Measurements from ENCODE around the gene R3HDM2. TPM values are rescaled to one million over a fixed set of nuclear protein-coding genes. Genes with fewer than 3 reads are reported as not detected.

The R3HDM2 gene
- total and polyA plus RNA-seq, 4 donors, result 18.1 to 60.7 (median 30.6) TPM

DNA sequence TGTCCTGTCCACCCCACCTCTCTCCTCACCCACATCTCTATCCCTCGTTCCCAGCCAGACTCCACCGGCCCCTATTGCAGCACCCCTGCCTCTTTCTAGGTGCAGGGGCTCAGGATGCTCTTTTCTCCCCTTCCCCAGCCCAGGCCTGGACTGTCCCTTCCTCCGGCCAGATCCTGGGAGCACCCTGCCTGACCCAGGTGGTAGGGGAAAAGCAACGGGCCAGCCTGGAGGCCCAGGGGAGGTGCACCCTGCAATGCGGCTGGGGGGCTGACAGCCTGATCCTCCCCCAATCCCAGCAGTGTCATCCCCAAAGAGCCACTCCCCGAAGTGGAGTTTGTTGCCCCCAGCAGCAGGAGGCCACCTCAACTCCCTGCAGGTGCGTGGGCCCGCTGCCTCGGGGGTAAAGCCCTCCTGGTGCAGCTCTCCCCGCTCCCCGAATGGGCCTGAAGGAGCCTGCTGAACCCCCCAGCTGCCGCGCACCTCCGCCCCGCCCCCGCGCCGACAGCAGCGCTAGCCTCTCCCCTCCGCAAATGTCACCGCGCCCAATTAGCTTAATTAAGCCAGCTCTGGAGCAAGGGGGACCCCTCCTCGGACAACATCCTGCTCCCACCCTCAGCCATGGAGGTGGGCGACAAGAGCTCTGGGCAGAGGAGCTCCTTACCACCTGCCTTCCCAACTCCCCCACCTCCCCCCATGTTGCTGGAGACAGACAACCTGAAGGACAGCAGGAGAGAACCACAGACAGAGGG is 209.5 kb downstream of the R3HDM2 start:
- no peak overlapping the region for H3K9ac ChIP-seq (ENCODE audit: insufficient read depth in 1 of 2, low read length in 2 of 2)
- H3K9me3 ChIP-seq (ENCODE audit: control insufficient read depth in 4 of 4, insufficient read depth in 3 of 4, low read length in 3 of 4), result peaks cover 0 to 4% (median 0%) of the 10 kb centered on the region in 4 donors
- peaks cover 9 to 85% (median 63%) of the 10 kb centered on the region in 3 donors for H3K27me3 ChIP-seq (ENCODE audit: control insufficient read depth in 3 of 3, insufficient read depth in 3 of 3, low read length in 2 of 3)
- no peak overlapping the region for H3K27ac ChIP-seq (ENCODE audit: low read depth in 1 of 2, low read length in 1 of 2)
- no peak overlapping the region for H3K4me3 ChIP-seq
- WGBS, 2 donors, result 14 to 15% methylated on average over 24 of the region's 24 CpGs
- ATAC-seq (ENCODE audit: insufficient read depth, low FRiP score) (no peak), DNase-seq (no peak)
- H3K36me3 ChIP-seq (ENCODE audit: control insufficient read depth in 4 of 4, insufficient read depth in 4 of 4, low read length in 4 of 4), result no peaks in the 10 kb centered on the region
- TF ChIP-seq, protein P1, sequence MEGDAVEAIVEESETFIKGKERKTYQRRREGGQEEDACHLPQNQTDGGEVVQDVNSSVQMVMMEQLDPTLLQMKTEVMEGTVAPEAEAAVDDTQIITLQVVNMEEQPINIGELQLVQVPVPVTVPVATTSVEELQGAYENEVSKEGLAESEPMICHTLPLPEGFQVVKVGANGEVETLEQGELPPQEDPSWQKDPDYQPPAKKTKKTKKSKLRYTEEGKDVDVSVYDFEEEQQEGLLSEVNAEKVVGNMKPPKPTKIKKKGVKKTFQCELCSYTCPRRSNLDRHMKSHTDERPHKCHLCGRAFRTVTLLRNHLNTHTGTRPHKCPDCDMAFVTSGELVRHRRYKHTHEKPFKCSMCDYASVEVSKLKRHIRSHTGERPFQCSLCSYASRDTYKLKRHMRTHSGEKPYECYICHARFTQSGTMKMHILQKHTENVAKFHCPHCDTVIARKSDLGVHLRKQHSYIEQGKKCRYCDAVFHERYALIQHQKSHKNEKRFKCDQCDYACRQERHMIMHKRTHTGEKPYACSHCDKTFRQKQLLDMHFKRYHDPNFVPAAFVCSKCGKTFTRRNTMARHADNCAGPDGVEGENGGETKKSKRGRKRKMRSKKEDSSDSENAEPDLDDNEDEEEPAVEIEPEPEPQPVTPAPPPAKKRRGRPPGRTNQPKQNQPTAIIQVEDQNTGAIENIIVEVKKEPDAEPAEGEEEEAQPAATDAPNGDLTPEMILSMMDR (IDR thresholded peaks at IDR 0.05; ENCODE audit: control extremely low read depth, extremely low read depth), result no peak
- H3K4me1 ChIP-seq (ENCODE audit: control insufficient read depth in 5 of 5, insufficient read depth in 5 of 5, low read length in 5 of 5), result peaks cover 0 to 37% (median 6%) of the 10 kb centered on the region in 5 donors

DNA sequence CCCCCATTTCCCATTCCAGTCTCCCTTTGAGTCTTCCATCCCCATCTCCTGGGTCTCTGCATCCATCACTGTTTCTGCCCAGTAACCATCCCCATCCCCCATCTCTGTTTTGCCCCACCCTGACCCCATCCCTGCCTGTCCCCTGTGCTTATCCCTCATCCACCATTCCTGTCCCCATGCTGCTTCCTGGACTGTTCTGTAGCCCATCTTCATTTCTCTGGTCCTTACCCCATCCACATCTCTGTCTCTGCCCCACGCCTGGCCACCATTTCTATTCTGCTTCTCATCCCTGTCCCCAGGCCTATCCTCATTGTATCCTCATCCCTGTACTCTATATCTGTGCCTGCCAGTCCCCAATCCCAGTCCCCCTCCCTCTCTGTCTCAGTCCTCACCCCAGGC is 210.1 kb downstream of the R3HDM2 start:
- Histone ChIP-seq H3K27me3 (ENCODE audit: control insufficient read depth in 3 of 3, insufficient read depth in 3 of 3, low read length in 2 of 3) (peaks cover 6 to 80% (median 65%) of the 10 kb centered on the region in 3 donors), H3K36me3 (ENCODE audit: control insufficient read depth in 4 of 4, insufficient read depth in 4 of 4, low read length in 4 of 4) (no peaks in the 10 kb centered on the region), H3K9me3 (ENCODE audit: control insufficient read depth in 4 of 4, insufficient read depth in 3 of 4, low read length in 3 of 4) (peaks cover 0 to 4% (median 0%) of the 10 kb centered on the region in 4 donors), H3K9ac (ENCODE audit: insufficient read depth in 1 of 2, low read length in 2 of 2) (no peak overlapping the region), H3K4me1 (ENCODE audit: control insufficient read depth in 5 of 5, insufficient read depth in 5 of 5, low read length in 5 of 5) (peaks cover 0 to 36% (median 10%) of the 10 kb centered on the region in 5 donors), H3K4me3 (no peak overlapping the region), H3K27ac (ENCODE audit: low read depth in 1 of 2, low read length in 1 of 2) (no peak overlapping the region)
- ATAC-seq (ENCODE audit: insufficient read depth, low FRiP score), result no peak
- TF ChIP-seq, protein P1 (IDR thresholded peaks at IDR 0.05; ENCODE audit: control extremely low read depth, extremely low read depth), result no peak
- 44 to 46% methylated on average over 1 of the region's 1 CpG for WGBS, 2 donors
- DNase-seq, result no peak

DNA sequence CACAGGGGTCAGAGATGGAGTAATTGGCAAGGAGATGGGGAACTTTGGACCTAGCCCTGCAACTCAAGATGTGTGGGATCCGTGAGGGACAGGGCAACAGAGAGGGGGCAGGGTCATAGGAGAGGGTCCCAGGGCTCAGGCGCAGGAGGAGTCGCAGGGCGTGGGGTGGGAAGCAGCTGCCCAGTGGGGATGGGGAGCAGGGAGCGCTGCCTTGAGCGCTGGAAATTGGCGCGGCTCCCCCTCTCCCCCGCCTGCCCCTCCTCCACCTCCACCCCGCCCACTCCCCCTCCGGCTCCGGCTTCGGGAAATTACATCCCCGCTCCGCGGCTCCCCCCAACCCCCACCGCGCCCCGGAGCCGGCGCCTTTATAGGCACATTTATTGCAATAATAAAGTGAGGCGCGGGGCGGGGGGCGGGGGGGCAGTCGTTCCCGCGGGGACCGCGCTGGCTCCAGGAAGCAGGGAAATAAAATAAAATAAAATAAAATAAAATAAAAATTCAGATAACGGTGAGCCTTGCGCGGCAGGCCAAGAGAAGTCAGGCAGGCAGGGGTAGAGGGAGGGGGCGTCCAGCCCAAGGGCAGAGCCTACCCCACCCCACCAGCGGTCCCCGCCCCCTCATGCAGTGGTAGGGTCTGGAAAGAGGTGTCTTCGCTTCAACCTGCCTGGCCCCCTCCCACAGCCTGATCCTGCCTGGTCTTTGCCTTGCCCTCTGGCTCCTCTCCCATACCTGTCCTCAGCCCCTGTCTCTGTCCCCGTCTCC is 210.7 kb downstream of the R3HDM2 start:
- TF ChIP-seq, protein P1 (IDR thresholded peaks at IDR 0.05; ENCODE audit: control extremely low read depth, extremely low read depth), result no peak
- Histone ChIP-seq H3K4me1 (ENCODE audit: control insufficient read depth in 5 of 5, insufficient read depth in 5 of 5, low read length in 5 of 5) (peaks cover 0 to 37% (median 12%) of the 10 kb centered on the region in 5 donors), H3K9me3 (ENCODE audit: control insufficient read depth in 4 of 4, insufficient read depth in 3 of 4, low read length in 3 of 4) (peaks cover 0 to 4% (median 0%) of the 10 kb centered on the region in 4 donors), H3K27me3 (ENCODE audit: control insufficient read depth in 3 of 3, insufficient read depth in 3 of 3, low read length in 2 of 3) (peaks cover 4 to 84% (median 66%) of the 10 kb centered on the region in 3 donors), H3K4me3 (no peak overlapping the region), H3K9ac (ENCODE audit: insufficient read depth in 1 of 2, low read length in 2 of 2) (no peak overlapping the region), H3K36me3 (ENCODE audit: control insufficient read depth in 4 of 4, insufficient read depth in 4 of 4, low read length in 4 of 4) (no peaks in the 10 kb centered on the region), H3K27ac (ENCODE audit: low read depth in 1 of 2, low read length in 1 of 2) (no peak overlapping the region)
- ATAC-seq (ENCODE audit: insufficient read depth, low FRiP score) (no peak), DNase-seq (peak in 1 of 3 donors; percentile 40)
- WGBS, 2 donors, result 7 to 8% methylated on average over 20 to 38 of the region's 38 CpGs

Measured in lung (tissue), 12 donors.